GM21576 (cell line): Measurements from ENCODE around the gene CCDC102B.

ENCODE experiments used
- ATAC-seq: cut with Tn5 transposase; IDR thresholded peaks from one replicate; pipeline ENCODE4 v1.9.1; 2021; ENCODE audit warnings: mild to moderate bottlenecking, moderate library complexity; ENCODE audit not compliant: unreplicated experiment

CCDC102B gene

GRCh38 chr18:69067048-69067447, 269.2 kb downstream of the CCDC102B start:
- ATAC-seq = no peak

GRCh38 chr18:69071680-69072079, 273.8 kb downstream of the CCDC102B start:
- no peak for ATAC-seq

GRCh38 chr18:69081846-69082245, 284.0 kb downstream of the CCDC102B start:
- ATAC-seq = no peak

- no peak for ATAC-seq
Observed at GRCh38 chr18:69082499-69082898, 284.6 kb downstream of the CCDC102B start.

GRCh38 chr18:69085951-69086350, 288.1 kb downstream of the CCDC102B start:
- ATAC-seq = no peak

GRCh38 chr18:69088973-69089372, 291.1 kb downstream of the CCDC102B start:
- no peak for ATAC-seq

- no peak for ATAC-seq
Observed at GRCh38 chr18:69097349-69097748, 299.5 kb downstream of the CCDC102B start.

GRCh38 chr18:69102959-69103358, 305.1 kb downstream of the CCDC102B start:
- no peak for ATAC-seq
